ENCODE results near the gene DNMT3B.

- TF ChIP-seq CTCF (IDR thresholded peaks at IDR 0.05) = no peak
- TF ChIP-seq POLR2A (IDR thresholded peaks at IDR 0.05) = no peak
Measured at GRCh38 chr20:32773855-32774254, 11.7 kb downstream of the DNMT3B start.

Measured in adrenal gland (tissue), 5 donors.